ENCODE results near the gene FRMD3.

DNA sequence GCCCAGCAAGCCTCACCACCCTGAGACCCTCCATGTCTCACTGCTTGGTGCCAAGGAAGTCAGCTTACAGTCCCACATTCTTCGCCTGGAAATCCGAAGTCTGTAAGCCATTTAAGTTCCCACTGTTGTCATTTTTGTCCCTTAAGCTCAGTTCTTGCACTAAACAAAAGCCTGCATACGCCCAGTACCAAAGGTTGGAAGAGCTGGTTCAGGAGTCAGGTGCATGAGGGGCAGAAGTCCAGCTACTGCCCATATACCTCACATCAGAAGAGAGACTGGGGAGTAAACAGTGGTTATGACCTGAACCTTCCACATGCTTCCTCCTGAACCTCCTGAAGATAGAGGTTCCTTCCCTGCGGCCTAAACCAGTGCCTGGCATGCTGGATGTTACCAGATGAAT lies 146.0 kb downstream of the FRMD3 start:
- TF ChIP-seq POLR2A (IDR thresholded peaks at IDR 0.05), result no peak
- TF ChIP-seq, protein P1, sequence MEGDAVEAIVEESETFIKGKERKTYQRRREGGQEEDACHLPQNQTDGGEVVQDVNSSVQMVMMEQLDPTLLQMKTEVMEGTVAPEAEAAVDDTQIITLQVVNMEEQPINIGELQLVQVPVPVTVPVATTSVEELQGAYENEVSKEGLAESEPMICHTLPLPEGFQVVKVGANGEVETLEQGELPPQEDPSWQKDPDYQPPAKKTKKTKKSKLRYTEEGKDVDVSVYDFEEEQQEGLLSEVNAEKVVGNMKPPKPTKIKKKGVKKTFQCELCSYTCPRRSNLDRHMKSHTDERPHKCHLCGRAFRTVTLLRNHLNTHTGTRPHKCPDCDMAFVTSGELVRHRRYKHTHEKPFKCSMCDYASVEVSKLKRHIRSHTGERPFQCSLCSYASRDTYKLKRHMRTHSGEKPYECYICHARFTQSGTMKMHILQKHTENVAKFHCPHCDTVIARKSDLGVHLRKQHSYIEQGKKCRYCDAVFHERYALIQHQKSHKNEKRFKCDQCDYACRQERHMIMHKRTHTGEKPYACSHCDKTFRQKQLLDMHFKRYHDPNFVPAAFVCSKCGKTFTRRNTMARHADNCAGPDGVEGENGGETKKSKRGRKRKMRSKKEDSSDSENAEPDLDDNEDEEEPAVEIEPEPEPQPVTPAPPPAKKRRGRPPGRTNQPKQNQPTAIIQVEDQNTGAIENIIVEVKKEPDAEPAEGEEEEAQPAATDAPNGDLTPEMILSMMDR (IDR thresholded peaks at IDR 0.05), result no peak
